GM12878 (cell line): ENCODE results near the gene SLC22A23. TPM values are rescaled to one million over a fixed set of nuclear protein-coding genes. Genes with fewer than 3 reads are reported as not detected.
A peak's percentile ranks its signal among the peaks of the same experiment; 100 is the strongest.

Source experiments
- BMI1 ChIP-seq: fragments of 450-650 bp; IDR thresholded peaks from 2 replicates; pipeline ENCODE4 v1.6.1; 2016; ENCODE audit warnings: mild to moderate bottlenecking, moderate library complexity, borderline replicate concordance
- CREB1 ChIP-seq: IDR thresholded peaks from 2 replicates; pipeline ENCODE4 v1.6.1; 2012; ENCODE audit warnings: low read depth, mild to moderate bottlenecking, inconsistent platforms
- EED ChIP-seq: sonication (generic); IDR thresholded peaks from 2 replicates; pipeline ENCODE4 v1.6.1; 2016; ENCODE audit warnings: antibody characterized with exemption, low read depth
- EGR1 ChIP-seq, 2 experiments: IDR thresholded peaks; 1 replicate in 1 of 2; 2 replicates in 1 of 2; pipeline ENCODE4 v1.6.1; 2011 to 2012; ENCODE audit warnings: low read depth in 2 of 2, low read length in 2 of 2, borderline replicate concordance in 1 of 2, mild to moderate bottlenecking in 1 of 2, moderate library complexity in 1 of 2
- EP300 ChIP-seq, 2 experiments: fragments of 150-350 bp in 1 of 2; IDR thresholded peaks; 2 replicates each; pipeline ENCODE4 v1.6.1; 2011 to 2012; ENCODE audit warnings: low read depth in 2 of 2, low read length in 2 of 2, borderline replicate concordance in 1 of 2, improper control_type of control experiment in 1 of 2, inconsistent platforms in 1 of 2; ENCODE audit not compliant: control insufficient read depth in 1 of 2
- MEF2B ChIP-seq: fragments of 450-650 bp; IDR thresholded peaks from 2 replicates; pipeline ENCODE4 v1.6.1; 2018; ENCODE audit warnings: mild to moderate bottlenecking, moderate library complexity; ENCODE audit not compliant: partially characterized antibody, poor library complexity, severe bottlenecking
- POLR2A ChIP-seq: IDR thresholded peaks from 2 replicates; pipeline ENCODE4 v1.6.1; 2011; ENCODE audit warnings: low read depth, mild to moderate bottlenecking, low read length
- RAD51 ChIP-seq: fragments of 450-650 bp; IDR thresholded peaks from 2 replicates; pipeline ENCODE4 v1.6.1; 2016; ENCODE audit warnings: moderate library complexity, mild to moderate bottlenecking, inconsistent platforms
- RCOR1 ChIP-seq: conservative IDR thresholded peaks from 2 replicates; pipeline ENCODE4 v1.6.1; 2012; ENCODE audit warnings: low read depth, low read length, improper control_type of control experiment
- RFX5 ChIP-seq: IDR thresholded peaks from 2 replicates; pipeline ENCODE4 v1.6.1; 2011; ENCODE audit warnings: low read depth, low read length, improper control_type of control experiment
- RUNX3 ChIP-seq: IDR thresholded peaks from 2 replicates; pipeline ENCODE4 v1.6.1; 2012; ENCODE audit warnings: low read length, inconsistent platforms
- SIN3A ChIP-seq: IDR thresholded peaks from 2 replicates; pipeline ENCODE4 v1.6.1; 2012; ENCODE audit warnings: low read depth, low read length, improper control_type of control experiment
- SIX5 ChIP-seq: IDR thresholded peaks from 2 replicates; pipeline ENCODE4 v1.6.1; 2011; ENCODE audit warnings: mild to moderate bottlenecking, low read depth, low read length, moderate library complexity; ENCODE audit not compliant: severe bottlenecking
- SPI1 ChIP-seq: IDR thresholded peaks from 2 replicates; pipeline ENCODE4 v1.6.1; 2011; ENCODE audit warnings: low read depth, mild to moderate bottlenecking, low read length, moderate library complexity, borderline replicate concordance; ENCODE audit not compliant: insufficient read depth
- SRF ChIP-seq, 2 experiments: IDR thresholded peaks; 2 replicates each; pipeline ENCODE4 v1.6.1; 2011; ENCODE audit warnings: low read depth in 2 of 2, low read length in 2 of 2, mild to moderate bottlenecking in 1 of 2, moderate library complexity in 1 of 2
- ZBED1 ChIP-seq: IDR thresholded peaks from 2 replicates; pipeline ENCODE4 v1.6.1; 2016; ENCODE audit warnings: borderline replicate concordance
- ZNF24 ChIP-seq: fragments of 450-650 bp; IDR thresholded peaks from 2 replicates; pipeline ENCODE4 v1.6.1; 2017; ENCODE audit warnings: antibody characterized with exemption, mild to moderate bottlenecking
- polyA plus RNA-seq, 11 experiments: library from polyadenylated mRNA; depleted of rRNA in 4 of 11; unstranded in 6 of 11; stranded (reverse) in 5 of 11; fragments of >200 nt; fragmentation: Nextera tagmentation in 4 of 11; fragmentation: Illumina TruSeq in 1 of 11; extraction: Ambion mirVana in 4 of 11; extraction: Trizol in 1 of 11; gene quantifications; 1 replicate in 1 of 11; 2 replicates in 10 of 11; pipeline versions ENCODE4 v1.2.1 to v1.2.3, GENCODE V29; 2011 to 2016; ENCODE audit warnings: inconsistent platforms in 2 of 11, missing spikeins in 2 of 11, low read depth in 1 of 11
- total RNA-seq, 4 experiments: library from RNA; depleted of rRNA in 3 of 4; stranded (reverse); fragments of >200 nt in 3 of 4; fragmentation: Illumina TruSeq in 1 of 4; extraction: Trizol in 1 of 4; gene quantifications; 2 replicates each; pipeline versions ENCODE4 v1.2.1 to v1.2.3, GENCODE V29; 2013 to 2021
- TF ChIP-seq, protein P1 (sequence below): fragments of 450-650 bp; IDR thresholded peaks from 2 replicates; pipeline ENCODE4 v1.6.1; 2016; ENCODE audit warnings: mild to moderate bottlenecking
- TF ChIP-seq, protein P2 (sequence below): IDR thresholded peaks from 2 replicates; pipeline ENCODE4 v1.6.1; 2012; ENCODE audit warnings: improper control_type of control experiment, low read depth, low read length; ENCODE audit not compliant: insufficient replicate concordance
- TF ChIP-seq, protein P3 (sequence below): fragments of 450-650 bp; IDR thresholded peaks from 2 replicates; pipeline ENCODE4 v1.6.1; 2017; ENCODE audit warnings: antibody characterized with exemption, mild to moderate bottlenecking, moderate library complexity
- TF ChIP-seq, protein P4 (sequence below): fragments of 150-350 bp; IDR thresholded peaks from 2 replicates; pipeline ENCODE4 v1.6.1; 2014; ENCODE audit warnings: mild to moderate bottlenecking, low read depth, low read length

SLC22A23 gene
- total and polyA plus RNA-seq, 10 of the 15 experiments (the other 5 are each of a cell fraction or from before 2014, with no cell fraction given): 0.20 to 2.4 (median 0.74) TPM

DNA sequence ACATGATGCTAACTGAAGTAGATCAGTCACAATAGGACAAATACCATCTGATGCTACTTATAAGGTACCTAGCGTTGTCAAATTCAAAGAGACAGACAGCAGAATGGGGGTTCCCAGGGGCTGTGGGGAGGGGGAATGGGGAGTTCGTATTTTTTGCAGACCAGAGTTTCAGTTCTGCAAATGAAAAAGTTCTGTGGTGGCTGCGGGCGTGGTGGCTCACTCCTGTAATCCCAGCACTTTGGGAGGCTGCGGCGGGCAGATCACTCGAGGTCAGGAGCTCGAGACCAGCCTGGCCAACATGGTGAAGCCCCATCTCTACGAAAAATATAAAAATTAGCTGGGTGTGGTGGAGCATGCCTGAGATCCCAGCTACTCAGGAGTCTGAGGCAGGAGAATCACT is 68.1 kb downstream of the SLC22A23 start (continued):
- no peak for TF ChIP-seq RAD51
- peak; percentile 89 for TF ChIP-seq SPI1
- no peak for TF ChIP-seq SIN3A
- peak; percentile 49 for TF ChIP-seq MEF2B
- no peak for TF ChIP-seq SIX5
- no peak for TF ChIP-seq POLR2A
- no peak; the same call in 1 of the 2 replicates for TF ChIP-seq ZNF24
- TF ChIP-seq CREB1: 0 out of 2 replicates have a peak, but pooled peaks have one; percentile 11
- TF ChIP-seq, protein P1, sequence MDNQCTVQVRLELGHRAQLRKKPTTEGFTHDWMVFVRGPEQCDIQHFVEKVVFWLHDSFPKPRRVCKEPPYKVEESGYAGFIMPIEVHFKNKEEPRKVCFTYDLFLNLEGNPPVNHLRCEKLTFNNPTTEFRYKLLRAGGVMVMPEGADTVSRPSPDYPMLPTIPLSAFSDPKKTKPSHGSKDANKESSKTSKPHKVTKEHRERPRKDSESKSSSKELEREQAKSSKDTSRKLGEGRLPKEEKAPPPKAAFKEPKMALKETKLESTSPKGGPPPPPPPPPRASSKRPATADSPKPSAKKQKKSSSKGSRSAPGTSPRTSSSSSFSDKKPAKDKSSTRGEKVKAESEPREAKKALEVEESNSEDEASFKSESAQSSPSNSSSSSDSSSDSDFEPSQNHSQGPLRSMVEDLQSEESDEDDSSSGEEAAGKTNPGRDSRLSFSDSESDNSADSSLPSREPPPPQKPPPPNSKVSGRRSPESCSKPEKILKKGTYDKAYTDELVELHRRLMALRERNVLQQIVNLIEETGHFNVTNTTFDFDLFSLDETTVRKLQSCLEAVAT: peak; percentile 93
- TF ChIP-seq RFX5: no peak
- no peak for TF ChIP-seq EGR1 (IDR thresholded peaks at IDR 0.05; ENCODE audit: borderline replicate concordance in 1 of 2, low read depth in 2 of 2, low read length in 2 of 2)
- TF ChIP-seq ZBED1: no peak
- TF ChIP-seq SRF (IDR thresholded peaks at IDR 0.05; ENCODE audit: low read depth in 2 of 2, low read length in 2 of 2): no peak
- TF ChIP-seq, protein P2, sequence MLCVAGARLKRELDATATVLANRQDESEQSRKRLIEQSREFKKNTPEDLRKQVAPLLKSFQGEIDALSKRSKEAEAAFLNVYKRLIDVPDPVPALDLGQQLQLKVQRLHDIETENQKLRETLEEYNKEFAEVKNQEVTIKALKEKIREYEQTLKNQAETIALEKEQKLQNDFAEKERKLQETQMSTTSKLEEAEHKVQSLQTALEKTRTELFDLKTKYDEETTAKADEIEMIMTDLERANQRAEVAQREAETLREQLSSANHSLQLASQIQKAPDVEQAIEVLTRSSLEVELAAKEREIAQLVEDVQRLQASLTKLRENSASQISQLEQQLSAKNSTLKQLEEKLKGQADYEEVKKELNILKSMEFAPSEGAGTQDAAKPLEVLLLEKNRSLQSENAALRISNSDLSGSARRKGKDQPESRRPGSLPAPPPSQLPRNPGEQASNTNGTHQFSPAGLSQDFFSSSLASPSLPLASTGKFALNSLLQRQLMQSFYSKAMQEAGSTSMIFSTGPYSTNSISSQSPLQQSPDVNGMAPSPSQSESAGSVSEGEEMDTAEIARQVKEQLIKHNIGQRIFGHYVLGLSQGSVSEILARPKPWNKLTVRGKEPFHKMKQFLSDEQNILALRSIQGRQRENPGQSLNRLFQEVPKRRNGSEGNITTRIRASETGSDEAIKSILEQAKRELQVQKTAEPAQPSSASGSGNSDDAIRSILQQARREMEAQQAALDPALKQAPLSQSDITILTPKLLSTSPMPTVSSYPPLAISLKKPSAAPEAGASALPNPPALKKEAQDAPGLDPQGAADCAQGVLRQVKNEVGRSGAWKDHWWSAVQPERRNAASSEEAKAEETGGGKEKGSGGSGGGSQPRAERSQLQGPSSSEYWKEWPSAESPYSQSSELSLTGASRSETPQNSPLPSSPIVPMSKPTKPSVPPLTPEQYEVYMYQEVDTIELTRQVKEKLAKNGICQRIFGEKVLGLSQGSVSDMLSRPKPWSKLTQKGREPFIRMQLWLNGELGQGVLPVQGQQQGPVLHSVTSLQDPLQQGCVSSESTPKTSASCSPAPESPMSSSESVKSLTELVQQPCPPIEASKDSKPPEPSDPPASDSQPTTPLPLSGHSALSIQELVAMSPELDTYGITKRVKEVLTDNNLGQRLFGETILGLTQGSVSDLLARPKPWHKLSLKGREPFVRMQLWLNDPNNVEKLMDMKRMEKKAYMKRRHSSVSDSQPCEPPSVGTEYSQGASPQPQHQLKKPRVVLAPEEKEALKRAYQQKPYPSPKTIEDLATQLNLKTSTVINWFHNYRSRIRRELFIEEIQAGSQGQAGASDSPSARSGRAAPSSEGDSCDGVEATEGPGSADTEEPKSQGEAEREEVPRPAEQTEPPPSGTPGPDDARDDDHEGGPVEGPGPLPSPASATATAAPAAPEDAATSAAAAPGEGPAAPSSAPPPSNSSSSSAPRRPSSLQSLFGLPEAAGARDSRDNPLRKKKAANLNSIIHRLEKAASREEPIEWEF: no peak
- TF ChIP-seq BMI1: no peak
- TF ChIP-seq RCOR1: no peak
- TF ChIP-seq, protein P3, sequence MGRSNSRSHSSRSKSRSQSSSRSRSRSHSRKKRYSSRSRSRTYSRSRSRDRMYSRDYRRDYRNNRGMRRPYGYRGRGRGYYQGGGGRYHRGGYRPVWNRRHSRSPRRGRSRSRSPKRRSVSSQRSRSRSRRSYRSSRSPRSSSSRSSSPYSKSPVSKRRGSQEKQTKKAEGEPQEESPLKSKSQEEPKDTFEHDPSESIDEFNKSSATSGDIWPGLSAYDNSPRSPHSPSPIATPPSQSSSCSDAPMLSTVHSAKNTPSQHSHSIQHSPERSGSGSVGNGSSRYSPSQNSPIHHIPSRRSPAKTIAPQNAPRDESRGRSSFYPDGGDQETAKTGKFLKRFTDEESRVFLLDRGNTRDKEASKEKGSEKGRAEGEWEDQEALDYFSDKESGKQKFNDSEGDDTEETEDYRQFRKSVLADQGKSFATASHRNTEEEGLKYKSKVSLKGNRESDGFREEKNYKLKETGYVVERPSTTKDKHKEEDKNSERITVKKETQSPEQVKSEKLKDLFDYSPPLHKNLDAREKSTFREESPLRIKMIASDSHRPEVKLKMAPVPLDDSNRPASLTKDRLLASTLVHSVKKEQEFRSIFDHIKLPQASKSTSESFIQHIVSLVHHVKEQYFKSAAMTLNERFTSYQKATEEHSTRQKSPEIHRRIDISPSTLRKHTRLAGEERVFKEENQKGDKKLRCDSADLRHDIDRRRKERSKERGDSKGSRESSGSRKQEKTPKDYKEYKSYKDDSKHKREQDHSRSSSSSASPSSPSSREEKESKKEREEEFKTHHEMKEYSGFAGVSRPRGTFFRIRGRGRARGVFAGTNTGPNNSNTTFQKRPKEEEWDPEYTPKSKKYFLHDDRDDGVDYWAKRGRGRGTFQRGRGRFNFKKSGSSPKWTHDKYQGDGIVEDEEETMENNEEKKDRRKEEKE: no peak
- peak; percentile 89 for TF ChIP-seq RUNX3
- TF ChIP-seq, protein P4, sequence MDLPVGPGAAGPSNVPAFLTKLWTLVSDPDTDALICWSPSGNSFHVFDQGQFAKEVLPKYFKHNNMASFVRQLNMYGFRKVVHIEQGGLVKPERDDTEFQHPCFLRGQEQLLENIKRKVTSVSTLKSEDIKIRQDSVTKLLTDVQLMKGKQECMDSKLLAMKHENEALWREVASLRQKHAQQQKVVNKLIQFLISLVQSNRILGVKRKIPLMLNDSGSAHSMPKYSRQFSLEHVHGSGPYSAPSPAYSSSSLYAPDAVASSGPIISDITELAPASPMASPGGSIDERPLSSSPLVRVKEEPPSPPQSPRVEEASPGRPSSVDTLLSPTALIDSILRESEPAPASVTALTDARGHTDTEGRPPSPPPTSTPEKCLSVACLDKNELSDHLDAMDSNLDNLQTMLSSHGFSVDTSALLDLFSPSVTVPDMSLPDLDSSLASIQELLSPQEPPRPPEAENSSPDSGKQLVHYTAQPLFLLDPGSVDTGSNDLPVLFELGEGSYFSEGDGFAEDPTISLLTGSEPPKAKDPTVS: no peak
- peak in 1 of 2 experiments; percentile 31; a peak in 1 of 4 replicates for TF ChIP-seq EP300 (IDR thresholded peaks at IDR 0.05; ENCODE audit: borderline replicate concordance in 1 of 2, control insufficient read depth in 1 of 2, low read depth in 2 of 2, low read length in 2 of 2)
- TF ChIP-seq EED: peak; percentile 79
